ENCODE results near the gene RNF19B. TPM values are rescaled to one million over a fixed set of nuclear protein-coding genes. Genes with fewer than 3 reads are reported as not detected.

The RNF19B gene
- total RNA-seq, 1 donor from 2014 or later = 29.7 TPM

GRCh38 chr1:32960342-32960741 lies 4.3 kb downstream of the RNF19B start:
- TF ChIP-seq CTCF (IDR thresholded peaks at IDR 0.05; ENCODE audit: insufficient read depth, low read depth, low read length) (no peak), EZH2 (IDR thresholded peaks at IDR 0.05; ENCODE audit: insufficient read depth, low read length) (no peak)
- peaks cover 15% of the 10 kb centered on the region for H3K4me1 Mint-ChIP-seq (ENCODE audit: low read depth, unreplicated experiment)
- no peak overlapping the region for H2AFZ ChIP-seq (ENCODE audit: low read depth, low read length)
- H3K9me3 ChIP-seq (ENCODE audit: insufficient read depth, low read depth, low read length) = no peaks in the 10 kb centered on the region
- H3K27ac ChIP-seq (ENCODE audit: low read depth, low read length) = no peak overlapping the region
- no peak overlapping the region for H3K4me3 ChIP-seq (ENCODE audit: insufficient read depth, low read depth, low read length)
- no peaks in the 10 kb centered on the region for H3K27me3 ChIP-seq (ENCODE audit: insufficient read depth, low read length)
- H3K9me3 Mint-ChIP-seq (ENCODE audit: unreplicated experiment) = no peaks in the 10 kb centered on the region
- H3K36me3 Mint-ChIP-seq (ENCODE audit: low read depth, unreplicated experiment) = peaks cover 5% of the 10 kb centered on the region
- no peak overlapping the region for H3K27ac Mint-ChIP-seq (ENCODE audit: unreplicated experiment)
- H3K27me3 Mint-ChIP-seq (ENCODE audit: low read depth, unreplicated experiment) = no peaks in the 10 kb centered on the region
- H3K4me3 Mint-ChIP-seq (ENCODE audit: unreplicated experiment) = no peak overlapping the region
- DNase-seq (ENCODE audit: low read depth) (no peak), FAIRE-seq (no peak)
- H3K4me1 ChIP-seq (ENCODE audit: insufficient read depth, low read length) = peaks cover 13% of the 10 kb centered on the region
- H4K20me1 ChIP-seq (ENCODE audit: insufficient read depth, low read length) = peaks cover 66% of the 10 kb centered on the region
- no peak overlapping the region for H3K9ac ChIP-seq (ENCODE audit: low read length)
- no peaks in the 10 kb centered on the region for H3K36me3 ChIP-seq (ENCODE audit: insufficient read depth, low read length)
- H3K4me2 ChIP-seq (ENCODE audit: low read length) = no peak overlapping the region
- peaks cover 83% of the 10 kb centered on the region for H3K79me2 ChIP-seq (ENCODE audit: insufficient read depth, low read length)

GRCh38 chr1:32958827-32959226 lies 5.8 kb downstream of the RNF19B start:
- no peaks in the 10 kb centered on the region for H3K9me3 ChIP-seq (ENCODE audit: insufficient read depth, low read depth, low read length)
- Mint-ChIP-seq H3K27me3 (ENCODE audit: low read depth, unreplicated experiment) (no peaks in the 10 kb centered on the region), H3K4me1 (ENCODE audit: low read depth, unreplicated experiment) (peaks cover 13% of the 10 kb centered on the region), H3K36me3 (ENCODE audit: low read depth, unreplicated experiment) (peaks cover 4% of the 10 kb centered on the region), H3K9me3 (ENCODE audit: unreplicated experiment) (no peaks in the 10 kb centered on the region), H3K27ac (ENCODE audit: unreplicated experiment) (no peak overlapping the region), H3K4me3 (ENCODE audit: unreplicated experiment) (no peak overlapping the region)
- no peak overlapping the region for H2AFZ ChIP-seq (ENCODE audit: low read depth, low read length)
- FAIRE-seq (no peak), DNase-seq (ENCODE audit: low read depth) (no peak)
- no peak overlapping the region for H3K9ac ChIP-seq (ENCODE audit: low read length)
- H3K4me1 ChIP-seq (ENCODE audit: insufficient read depth, low read length) = peaks cover 17% of the 10 kb centered on the region
- no peak for TF ChIP-seq CTCF (IDR thresholded peaks at IDR 0.05; ENCODE audit: insufficient read depth, low read depth, low read length)
- no peak for TF ChIP-seq EZH2 (IDR thresholded peaks at IDR 0.05; ENCODE audit: insufficient read depth, low read length)
- H3K79me2 ChIP-seq (ENCODE audit: insufficient read depth, low read length) = peaks cover 93% of the 10 kb centered on the region
- no peak overlapping the region for H3K27ac ChIP-seq (ENCODE audit: low read depth, low read length)
- no peaks in the 10 kb centered on the region for H3K27me3 ChIP-seq (ENCODE audit: insufficient read depth, low read length)
- H3K36me3 ChIP-seq (ENCODE audit: insufficient read depth, low read length) = no peaks in the 10 kb centered on the region
- no peak overlapping the region for H3K4me2 ChIP-seq (ENCODE audit: low read length)
- no peak overlapping the region for H3K4me3 ChIP-seq (ENCODE audit: insufficient read depth, low read depth, low read length)
- H4K20me1 ChIP-seq (ENCODE audit: insufficient read depth, low read length) = peaks cover 79% of the 10 kb centered on the region

- Histone ChIP-seq H3K79me2 (ENCODE audit: insufficient read depth, low read length) (peaks cover 85% of the 10 kb centered on the region), H3K4me1 (ENCODE audit: insufficient read depth, low read length) (peaks cover 15% of the 10 kb centered on the region), H3K9me3 (ENCODE audit: insufficient read depth, low read depth, low read length) (no peaks in the 10 kb centered on the region), H4K20me1 (ENCODE audit: insufficient read depth, low read length) (peaks cover 68% of the 10 kb centered on the region), H3K36me3 (ENCODE audit: insufficient read depth, low read length) (no peaks in the 10 kb centered on the region), H3K4me2 (ENCODE audit: low read length) (no peak overlapping the region), H3K27me3 (ENCODE audit: insufficient read depth, low read length) (no peaks in the 10 kb centered on the region), H3K4me3 (ENCODE audit: insufficient read depth, low read depth, low read length) (no peak overlapping the region), H2AFZ (ENCODE audit: low read depth, low read length) (no peak overlapping the region), H3K27ac (ENCODE audit: low read depth, low read length) (no peak overlapping the region), H3K9ac (ENCODE audit: low read length) (no peak overlapping the region)
- DNase-seq (ENCODE audit: low read depth) (no peak), FAIRE-seq (no peak)
- Mint-ChIP-seq H3K4me1 (ENCODE audit: low read depth, unreplicated experiment) (peaks cover 9% of the 10 kb centered on the region), H3K27ac (ENCODE audit: unreplicated experiment) (no peak overlapping the region), H3K36me3 (ENCODE audit: low read depth, unreplicated experiment) (peaks cover 4% of the 10 kb centered on the region), H3K27me3 (ENCODE audit: low read depth, unreplicated experiment) (no peaks in the 10 kb centered on the region), H3K9me3 (ENCODE audit: unreplicated experiment) (no peaks in the 10 kb centered on the region), H3K4me3 (ENCODE audit: unreplicated experiment) (no peak overlapping the region)
- TF ChIP-seq EZH2 (IDR thresholded peaks at IDR 0.05; ENCODE audit: insufficient read depth, low read length) = no peak
- no peak for TF ChIP-seq CTCF (IDR thresholded peaks at IDR 0.05; ENCODE audit: insufficient read depth, low read depth, low read length)
These were observed 7.6 kb downstream of the RNF19B start for GRCh38 chr1:32957017-32957416.
